NB4 (cell line): ENCODE data around the gene FAM83C.

Experiments
- CTCF ChIP-seq: IDR thresholded peaks from one replicate; pipeline ENCODE4 v1.5.1; 2012; ENCODE audit warnings: low read depth, low read length
- MYC ChIP-seq: IDR thresholded peaks from 2 replicates; pipeline ENCODE4 v1.6.1; 2011; ENCODE audit warnings: low read depth, low read length
- POLR2A ChIP-seq: IDR thresholded peaks from 2 replicates; pipeline ENCODE4 v1.6.1; 2011; ENCODE audit warnings: mild to moderate bottlenecking; ENCODE audit not compliant: insufficient read length; ENCODE audit errors: extremely low read depth

- TF ChIP-seq CTCF (no peak), POLR2A (no peak), MYC (no peak)
Measured at GRCh38 chr20:35260426-35260825, 31.8 kb downstream of the FAM83C start.
